ENCODE measurements around the gene PDE4D. TPM values are rescaled to one million over a fixed set of nuclear protein-coding genes. Genes with fewer than 3 reads are reported as not detected.
"Not testable (repeated sequence)": the region's sequence is repeated elsewhere in the genome, so short reads cannot be mapped to it uniquely, and the experiment has no call there.

The PDE4D gene
- total RNA-seq, 1 experiment from 2014 or later, result 11.6 TPM

DNA sequence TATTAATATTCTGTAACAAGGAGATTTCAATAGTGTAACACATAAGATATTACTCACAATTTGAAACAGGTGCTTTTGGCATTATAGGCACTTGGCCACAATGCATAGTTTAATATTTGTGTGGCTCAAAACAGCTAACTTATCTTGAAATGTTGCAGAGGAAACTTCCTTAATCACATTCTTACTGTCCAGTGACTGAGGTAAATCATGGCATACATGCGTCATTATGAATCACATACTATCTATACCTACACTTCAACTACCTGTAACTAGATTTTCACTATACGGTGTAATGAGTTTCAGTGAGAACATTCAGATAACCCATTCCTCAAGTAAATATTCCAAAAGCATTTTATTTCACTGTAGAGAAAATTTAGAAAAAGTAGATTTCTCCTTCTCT, 218.8 kb downstream of the PDE4D start:
- intact Hi-C loops (cut with micrococcal nuclease; ENCODE audit: unreplicated experiment), result no loop called here
- H3K36me3 Mint-ChIP-seq (ENCODE audit: insufficient read depth, unreplicated experiment), result no peaks in the 10 kb centered on the region
- no peaks in the 10 kb centered on the region for H3K9me3 Mint-ChIP-seq (ENCODE audit: low read depth, unreplicated experiment)
- TF ChIP-seq CTCF (IDR thresholded peaks at IDR 0.05; ENCODE audit: unreplicated experiment), result no peak
- no peak for DNase-seq
- no TSS peak for BruUV-seq (replicated peaks)
- CTCF ChIA-PET, result no interaction called here
- H3K4me3 Mint-ChIP-seq (ENCODE audit: low read depth, unreplicated experiment), result no peak overlapping the region
- H3K4me1 Mint-ChIP-seq (ENCODE audit: low read depth, unreplicated experiment), result no peaks in the 10 kb centered on the region
- H3K27me3 Mint-ChIP-seq (ENCODE audit: unreplicated experiment), result no peaks in the 10 kb centered on the region
- H3K27ac Mint-ChIP-seq (ENCODE audit: unreplicated experiment), result no peak overlapping the region

GRCh38 chr5:59673438-59674058, 220.0 kb downstream of the PDE4D start:
- Mint-ChIP-seq H3K9me3 (ENCODE audit: low read depth, unreplicated experiment) (no peaks in the 10 kb centered on the region), H3K4me1 (ENCODE audit: low read depth, unreplicated experiment) (no peaks in the 10 kb centered on the region), H3K27ac (ENCODE audit: unreplicated experiment) (no peak overlapping the region), H3K27me3 (ENCODE audit: unreplicated experiment) (no peaks in the 10 kb centered on the region), H3K36me3 (ENCODE audit: insufficient read depth, unreplicated experiment) (no peaks in the 10 kb centered on the region), H3K4me3 (ENCODE audit: low read depth, unreplicated experiment) (no peak overlapping the region)
- DNase-seq, result peak; percentile 9
- BruUV-seq (replicated peaks), result no TSS peak
- TF ChIP-seq CTCF (IDR thresholded peaks at IDR 0.05; ENCODE audit: unreplicated experiment), result peak; percentile 63
- intact Hi-C loops (cut with micrococcal nuclease; ENCODE audit: unreplicated experiment), result loop anchor here (1.0 kb wide), 3 partner anchors 127 to 283 kb away; no protein-coding TSS in a partner anchor
- CTCF ChIA-PET, result interaction anchor here (0.9 to 1.1 kb wide), 4 partner anchors 13 to 168 kb away, joined by 3 to 10 read pairs (median 6); no protein-coding TSS in a partner anchor

GRCh38 chr5:59666440-59667068, 227.0 kb downstream of the PDE4D start:
- H3K4me3 Mint-ChIP-seq (ENCODE audit: low read depth, unreplicated experiment), result no peak overlapping the region
- H3K36me3 Mint-ChIP-seq (ENCODE audit: insufficient read depth, unreplicated experiment), result no peaks in the 10 kb centered on the region
- H3K27me3 Mint-ChIP-seq (ENCODE audit: unreplicated experiment), result no peaks in the 10 kb centered on the region
- no peak overlapping the region for H3K27ac Mint-ChIP-seq (ENCODE audit: unreplicated experiment)
- no TSS peak for BruUV-seq (replicated peaks)
- TF ChIP-seq CTCF (IDR thresholded peaks at IDR 0.05; ENCODE audit: unreplicated experiment), result no peak
- no peaks in the 10 kb centered on the region for H3K9me3 Mint-ChIP-seq (ENCODE audit: low read depth, unreplicated experiment)
- no peak for DNase-seq
- CTCF ChIA-PET, result interaction anchor here (1.0 to 1.5 kb wide), 3 partner anchors 19 to 161 kb away, joined by 3 to 10 read pairs (median 3); no protein-coding TSS in a partner anchor
- intact Hi-C loops (cut with micrococcal nuclease; ENCODE audit: unreplicated experiment), result no loop called here
- peaks cover 18% of the 10 kb centered on the region for H3K4me1 Mint-ChIP-seq (ENCODE audit: low read depth, unreplicated experiment)

DNA sequence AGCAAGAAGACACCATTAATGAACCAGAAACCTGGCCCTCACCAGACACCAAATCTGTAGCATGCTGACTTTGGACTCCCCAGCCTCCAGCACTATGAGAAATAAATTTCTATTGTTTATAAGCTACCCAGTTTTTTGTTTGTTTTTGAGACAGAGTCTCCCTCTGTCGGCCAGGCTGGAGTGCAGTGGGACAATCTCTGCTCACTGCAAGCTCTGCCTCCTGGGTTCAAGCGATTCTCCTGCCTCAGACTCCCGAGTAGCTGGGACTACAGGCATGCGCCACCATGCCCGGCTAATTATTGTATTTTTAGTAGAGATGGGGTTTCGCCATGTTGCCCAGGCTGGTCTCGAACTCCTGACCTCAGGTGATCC, 227.7 kb downstream of the PDE4D start:
- H3K4me3 Mint-ChIP-seq (ENCODE audit: low read depth, unreplicated experiment); DNase-seq; H3K9me3 Mint-ChIP-seq (ENCODE audit: low read depth, unreplicated experiment); H3K27ac Mint-ChIP-seq (ENCODE audit: unreplicated experiment); intact Hi-C loops (cut with micrococcal nuclease; ENCODE audit: unreplicated experiment); H3K27me3 Mint-ChIP-seq (ENCODE audit: unreplicated experiment); BruUV-seq (replicated peaks); H3K36me3 Mint-ChIP-seq (ENCODE audit: insufficient read depth, unreplicated experiment): not testable (repeated sequence)
- CTCF ChIA-PET, result interaction anchor here (0.7 to 1.5 kb wide), 4 partner anchors 18 to 160 kb away, joined by 3 to 10 read pairs (median 3); no protein-coding TSS in a partner anchor
- H3K4me1 Mint-ChIP-seq (ENCODE audit: low read depth, unreplicated experiment), result peaks cover 22% of the 10 kb centered on the region

All from Calu3 (cell line).